Gastrocnemius medialis (tissue), 4 donors: ENCODE results near the gene BACH1. TPM values are rescaled to one million over a fixed set of nuclear protein-coding genes. Genes with fewer than 3 reads are reported as not detected.
"Not testable (repeated sequence)": the region's sequence is repeated elsewhere in the genome, so short reads cannot be mapped to it uniquely, and the experiment has no call there.

Experiments
- ATAC-seq, 2 donors: fragments of 150-250 bp; one replicate each; pipeline ENCODE4 v1.9.1; 2016
- DNase-seq, 2 donors: peaks; one replicate each; pipeline ENCODE4 v3.0.0-alpha.2; 2019
- H3K27ac ChIP-seq, 4 donors: fragments of 200-600 bp; sonication (generic); 1 replicate in 1 of 4; 2 replicates in 3 of 4; pipeline ENCODE4 v1.5.1; 2016 to 2018; ENCODE audit warnings: mild to moderate bottlenecking in 2 of 4, moderate library complexity in 1 of 4
- H3K27me3 ChIP-seq, 3 donors: fragments of 200-600 bp; sonication (generic) in 2 of 3; 1 replicate in 1 of 3; 2 replicates in 2 of 3; pipeline versions ENCODE4 v1.5.1 to v1.6.0; 2016 to 2019; ENCODE audit warnings: mild to moderate bottlenecking in 1 of 3, moderate library complexity in 1 of 3
- H3K36me3 ChIP-seq, 2 donors: fragments of 200-600 bp; sonication (generic) in 1 of 2; one replicate each; pipeline ENCODE4 v1.5.1; 2017 to 2018
- H3K4me1 ChIP-seq, 2 donors: fragments of 200-600 bp; sonication (generic) in 1 of 2; one replicate each; pipeline ENCODE4 v1.5.1; 2016 to 2017; ENCODE audit warnings: mild to moderate bottlenecking in 2 of 2
- H3K4me3 ChIP-seq, 4 donors: fragments of 200-600 bp; sonication (generic) in 3 of 4; 1 replicate in 1 of 4; 2 replicates in 3 of 4; pipeline ENCODE4 v1.5.1; 2016 to 2019; ENCODE audit warnings: mild to moderate bottlenecking in 2 of 4
- H3K9me3 ChIP-seq, 3 donors: fragments of 200-600 bp; sonication (generic) in 2 of 3; 1 replicate in 1 of 3; 2 replicates in 2 of 3; pipeline ENCODE4 v1.5.1; 2016 to 2019
- POLR2A ChIP-seq, 2 donors: fragments of 450-650 bp; IDR thresholded peaks; one replicate each; pipeline ENCODE4 v1.6.1; 2017; ENCODE audit warnings: antibody characterized with exemption in 2 of 2, mild to moderate bottlenecking in 2 of 2, moderate library complexity in 2 of 2
- in situ Hi-C, 4 donors: fragments of 200-750 bp; cut with MboI; loops; one replicate each; pipeline versions ENCODE4 v1.15.0 to v1.8.0; 2017; ENCODE audit warnings: low sequenced_read_pairs in 4 of 4
- intact Hi-C: fragments of 100-400 bp; cut with DNase I; formaldehyde crosslinking; loops from one replicate; pipeline ENCODE4 v1.15.1; 2023; ENCODE audit warnings: low total_unique reads
- total RNA-seq, 4 donors: library from RNA; depleted of rRNA; stranded (reverse); fragments of >200 nt; gene quantifications; one replicate each; pipeline versions ENCODE4 v1.1.0 to v1.2.3, GENCODE V29; 2016
- TF ChIP-seq, protein P1 (sequence below), 5 experiments: fragments of 450-650 bp in 3 of 5; fragments of 200-600 bp in 2 of 5; sonication (generic) in 2 of 5; IDR thresholded peaks in 4 of 5; conservative IDR thresholded peaks in 1 of 5; 1 replicate in 4 of 5; 2 replicates in 1 of 5; pipeline ENCODE4 v1.5.1; 2016 to 2019; ENCODE audit warnings: antibody characterized with exemption in 5 of 5, mild to moderate bottlenecking in 3 of 5, moderate library complexity in 3 of 5

The BACH1 gene
- total RNA-seq, 4 donors from 2014 or later = 52.4 to 72.7 (median 62.7) TPM

GRCh38 chr21:29277442-29277841, 21.3 kb upstream of the BACH1 start:
- TF ChIP-seq POLR2A (IDR thresholded peaks at IDR 0.05) = no peak
- TF ChIP-seq, protein P1, sequence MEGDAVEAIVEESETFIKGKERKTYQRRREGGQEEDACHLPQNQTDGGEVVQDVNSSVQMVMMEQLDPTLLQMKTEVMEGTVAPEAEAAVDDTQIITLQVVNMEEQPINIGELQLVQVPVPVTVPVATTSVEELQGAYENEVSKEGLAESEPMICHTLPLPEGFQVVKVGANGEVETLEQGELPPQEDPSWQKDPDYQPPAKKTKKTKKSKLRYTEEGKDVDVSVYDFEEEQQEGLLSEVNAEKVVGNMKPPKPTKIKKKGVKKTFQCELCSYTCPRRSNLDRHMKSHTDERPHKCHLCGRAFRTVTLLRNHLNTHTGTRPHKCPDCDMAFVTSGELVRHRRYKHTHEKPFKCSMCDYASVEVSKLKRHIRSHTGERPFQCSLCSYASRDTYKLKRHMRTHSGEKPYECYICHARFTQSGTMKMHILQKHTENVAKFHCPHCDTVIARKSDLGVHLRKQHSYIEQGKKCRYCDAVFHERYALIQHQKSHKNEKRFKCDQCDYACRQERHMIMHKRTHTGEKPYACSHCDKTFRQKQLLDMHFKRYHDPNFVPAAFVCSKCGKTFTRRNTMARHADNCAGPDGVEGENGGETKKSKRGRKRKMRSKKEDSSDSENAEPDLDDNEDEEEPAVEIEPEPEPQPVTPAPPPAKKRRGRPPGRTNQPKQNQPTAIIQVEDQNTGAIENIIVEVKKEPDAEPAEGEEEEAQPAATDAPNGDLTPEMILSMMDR (IDR thresholded peaks at IDR 0.05 in 4 of 5, conservative IDR thresholded peaks at IDR 0.05 in 1 of 5) = no peak
- intact Hi-C loops (no loop called here), in situ Hi-C loops (loop anchor here in 2 of 4 donors (25.0 kb wide), 2 partner anchors 115 to 190 kb away; no protein-coding TSS in a partner anchor)
- no peaks in the 10 kb centered on the region for H3K36me3 ChIP-seq
- H3K9me3 ChIP-seq = no peaks in the 10 kb centered on the region
- no peak for DNase-seq
- H3K4me3 ChIP-seq = no peak overlapping the region
- ATAC-seq = no peak
- H3K27me3 ChIP-seq = no peaks in the 10 kb centered on the region
- no peak overlapping the region for H3K27ac ChIP-seq
- H3K4me1 ChIP-seq = no peaks in the 10 kb centered on the region

DNA sequence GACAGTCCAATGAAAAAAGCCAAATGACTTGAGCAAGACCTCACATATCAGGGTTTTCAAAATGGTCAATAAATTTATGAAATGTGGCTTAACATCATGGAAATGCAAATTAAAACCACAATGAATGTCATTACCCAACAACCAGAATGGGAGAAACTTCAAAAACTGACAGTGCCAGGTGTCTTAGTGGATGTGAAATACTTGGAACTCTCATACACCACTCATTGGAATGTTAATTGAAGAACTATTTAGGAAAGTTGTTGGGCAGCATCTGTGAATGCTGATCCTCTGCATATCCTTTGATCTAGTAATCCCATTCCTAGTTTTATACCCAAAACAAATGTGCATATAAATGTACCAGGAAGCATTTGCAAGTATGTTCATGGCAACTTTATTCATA, 19.2 kb upstream of the BACH1 start:
- intact Hi-C loops = no loop called here
- no peak for DNase-seq
- Histone ChIP-seq H3K4me1 (no peaks in the 10 kb centered on the region), H3K9me3 (no peaks in the 10 kb centered on the region), H3K27me3 (no peaks in the 10 kb centered on the region), H3K27ac (no peak overlapping the region), H3K36me3 (no peaks in the 10 kb centered on the region), H3K4me3 (no peak overlapping the region)
- TF ChIP-seq POLR2A (IDR thresholded peaks at IDR 0.05) = no peak
- TF ChIP-seq, protein P1 (IDR thresholded peaks at IDR 0.05 in 4 of 5, conservative IDR thresholded peaks at IDR 0.05 in 1 of 5) = no peak
- in situ Hi-C loops = loop anchor here in 2 of 4 donors (25.0 kb wide), 2 partner anchors 117 to 192 kb away; no protein-coding TSS in a partner anchor
- no peak for ATAC-seq

- ATAC-seq, H3K9me3 ChIP-seq, H3K27ac ChIP-seq, intact Hi-C loops, H3K27me3 ChIP-seq, H3K4me1 ChIP-seq, H3K4me3 ChIP-seq, H3K36me3 ChIP-seq, DNase-seq: not testable (repeated sequence)
- in situ Hi-C loops = loop anchor here in 2 of 4 donors (10.0 to 25.0 kb wide), 3 partner anchors 93 to 194 kb away; no protein-coding TSS in a partner anchor
These were observed 16.9 kb upstream of the BACH1 start for GRCh38 chr21:29281801-29282200.

DNA sequence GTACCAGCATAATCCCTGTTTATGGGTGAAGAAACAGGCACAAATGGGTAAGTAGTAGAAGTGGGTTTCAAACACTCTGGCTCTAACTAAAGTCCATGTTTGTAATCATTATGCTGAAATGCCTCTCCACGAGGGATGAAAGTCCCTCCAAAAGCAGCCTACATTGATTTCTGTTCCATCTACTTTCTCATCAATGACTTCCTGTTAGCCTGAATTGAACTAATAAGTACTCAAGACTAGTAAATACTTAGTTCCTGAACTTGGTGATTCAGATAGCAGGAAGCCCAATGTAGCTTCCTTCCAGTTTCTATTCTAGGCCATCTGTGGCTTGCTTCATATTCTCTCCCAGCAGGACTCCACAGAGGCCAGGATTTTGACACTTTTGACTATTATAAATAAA, 11.3 kb upstream of the BACH1 start:
- ATAC-seq = no peak
- no peak overlapping the region for H3K4me3 ChIP-seq
- H3K9me3 ChIP-seq = no peaks in the 10 kb centered on the region
- peaks cover 5 to 13% of the 10 kb centered on the region in 2 donors for H3K4me1 ChIP-seq
- no peak for TF ChIP-seq POLR2A (IDR thresholded peaks at IDR 0.05)
- TF ChIP-seq, protein P1 (IDR thresholded peaks at IDR 0.05 in 4 of 5, conservative IDR thresholded peaks at IDR 0.05 in 1 of 5) = no peak
- no peaks in the 10 kb centered on the region for H3K27me3 ChIP-seq
- intact Hi-C loops = no loop called here
- in situ Hi-C loops = loop anchor here in 2 of 4 donors (10.0 to 25.0 kb wide), 3 partner anchors 87 to 200 kb away; no protein-coding TSS in a partner anchor
- no peak for DNase-seq
- H3K27ac ChIP-seq = no peak overlapping the region
- no peaks in the 10 kb centered on the region for H3K36me3 ChIP-seq

DNA sequence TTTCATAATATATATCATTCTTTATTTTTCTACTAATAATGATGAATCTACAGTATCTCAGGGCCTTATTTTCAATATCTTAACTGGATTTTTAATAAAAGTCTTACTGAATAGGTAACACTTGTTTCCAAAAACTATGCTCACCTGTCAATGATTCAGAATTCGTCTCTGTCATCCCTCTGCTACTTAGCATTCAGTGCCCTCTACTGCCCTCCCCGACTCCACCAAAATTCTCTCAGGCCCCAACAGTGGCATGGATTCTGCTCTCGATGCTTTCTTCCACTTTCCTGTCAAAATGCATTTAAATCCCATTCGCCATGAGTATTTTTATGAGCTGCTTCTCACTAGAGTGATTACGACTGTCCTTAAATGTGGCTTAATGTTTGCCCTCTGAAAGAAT, 10.5 kb upstream of the BACH1 start:
- Histone ChIP-seq H3K27me3 (no peaks in the 10 kb centered on the region), H3K4me1 (peaks cover 5 to 13% of the 10 kb centered on the region in 2 donors), H3K4me3 (no peak overlapping the region), H3K36me3 (no peaks in the 10 kb centered on the region), H3K27ac (no peak overlapping the region), H3K9me3 (no peaks in the 10 kb centered on the region)
- ATAC-seq = no peak
- TF ChIP-seq POLR2A (IDR thresholded peaks at IDR 0.05) = no peak
- TF ChIP-seq, protein P1 (IDR thresholded peaks at IDR 0.05 in 4 of 5, conservative IDR thresholded peaks at IDR 0.05 in 1 of 5) = no peak
- intact Hi-C loops = no loop called here
- in situ Hi-C loops = loop anchor here in 2 of 4 donors (10.0 to 25.0 kb wide), 3 partner anchors 87 to 201 kb away; no protein-coding TSS in a partner anchor
- no peak for DNase-seq
